ENCODE data around the gene SEM1.
"Not testable (repeated sequence)": the region's sequence is repeated elsewhere in the genome, so short reads cannot be mapped to it uniquely, and the experiment has no call there.

Gene SEM1

GRCh38 chr7:96658022-96658412 lies 51.6 kb downstream of the SEM1 start:
- DNase-seq, result no peak

DNA sequence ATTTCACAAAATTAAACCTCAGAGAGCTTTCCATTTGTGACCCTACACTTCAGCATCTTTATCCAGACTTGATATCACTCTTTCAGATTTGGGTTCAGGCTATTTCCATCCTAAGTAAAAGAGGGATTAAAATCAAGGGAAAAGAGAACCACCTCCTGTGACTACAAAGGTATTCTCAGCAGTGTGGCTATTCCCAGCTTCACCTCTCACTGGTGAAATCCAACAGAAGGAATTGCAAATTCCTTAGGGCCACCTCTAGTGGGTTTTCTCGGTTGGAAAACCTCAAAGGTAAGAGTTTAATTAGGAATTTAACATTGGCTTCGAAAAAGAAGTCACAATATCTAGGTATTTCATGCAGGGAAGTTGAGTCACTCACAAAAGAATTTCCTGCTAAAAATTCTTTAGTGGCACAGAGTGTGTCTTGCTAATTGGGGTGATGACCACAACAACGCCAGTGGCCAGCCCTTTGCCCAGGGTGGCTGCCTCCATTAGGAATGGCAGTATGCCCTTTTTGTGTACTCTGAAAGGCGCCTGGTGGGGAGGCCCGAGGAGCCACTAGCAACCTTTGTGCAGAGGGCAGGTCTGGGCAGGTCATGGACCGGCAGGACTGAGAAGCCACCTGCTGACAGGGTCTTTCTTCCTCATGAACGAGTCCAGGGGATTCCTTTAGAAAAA lies 52.2 kb downstream of the SEM1 start:
- DNase-seq, result no peak

- DNase-seq, result no peak
Measured at GRCh38 chr7:96655956-96656355, 53.7 kb downstream of the SEM1 start.

- DNase-seq, result no peak
Measured at GRCh38 chr7:96654630-96655188, 54.9 kb downstream of the SEM1 start.

DNA sequence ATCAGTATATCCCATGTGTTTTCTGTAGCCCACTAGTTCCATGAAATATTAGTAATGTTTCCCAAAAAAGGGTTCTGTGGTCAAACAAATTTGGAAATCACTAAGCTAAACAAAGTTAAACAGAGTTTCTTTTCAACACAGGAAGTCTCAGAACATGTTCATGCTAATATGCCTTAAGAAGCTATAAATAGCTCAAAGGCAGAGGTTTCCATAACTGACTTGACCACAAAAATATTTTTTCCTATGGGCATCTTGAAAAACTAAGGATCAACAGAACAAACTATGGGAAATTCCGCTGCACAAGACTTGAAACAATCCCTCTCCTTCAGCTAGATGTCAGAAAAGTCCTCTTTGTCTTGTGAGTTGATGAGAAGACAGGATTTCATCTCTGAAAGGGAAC lies 59.7 kb downstream of the SEM1 start:
- no peak for DNase-seq

DNA sequence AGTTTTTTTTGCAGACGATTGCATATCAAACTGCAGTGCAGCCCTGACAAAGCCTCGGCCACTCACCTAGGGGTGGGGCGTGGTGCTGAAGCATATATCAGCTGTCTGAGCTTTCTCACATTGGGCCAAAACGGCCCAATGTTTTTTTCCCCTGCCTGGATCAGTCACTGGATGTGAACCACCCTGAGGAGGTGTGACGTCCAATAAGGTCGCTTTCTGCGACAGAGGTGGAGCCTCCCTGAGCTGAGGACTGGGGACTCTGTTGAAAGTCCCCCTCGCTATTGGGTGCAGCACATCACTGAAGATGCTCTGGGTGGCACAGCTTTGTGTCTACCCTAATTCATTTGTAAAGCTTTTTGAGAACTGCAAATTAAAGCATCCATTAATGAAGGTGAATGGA lies 60.9 kb downstream of the SEM1 start:
- DNase-seq, result no peak

DNA sequence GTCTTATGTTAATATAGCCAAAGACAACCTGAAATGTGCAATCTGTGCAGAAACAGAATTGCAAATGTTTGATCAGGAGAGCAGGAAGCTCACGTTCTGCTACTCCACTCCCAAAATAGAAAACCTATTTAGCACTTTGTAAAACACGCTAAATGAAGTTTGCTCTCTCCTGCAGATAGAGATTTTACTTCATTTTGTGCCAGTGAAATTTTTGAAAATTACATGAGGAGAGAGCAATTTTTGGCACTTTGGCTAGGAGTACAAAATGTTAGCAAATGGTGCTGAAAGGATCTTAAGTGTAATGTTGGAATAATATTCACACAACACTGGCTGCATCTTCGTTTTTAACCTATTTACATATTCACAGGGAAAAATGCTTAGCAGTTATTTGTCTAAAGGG lies 61.9 kb downstream of the SEM1 start:
- no peak for DNase-seq

- DNase-seq, result no peak
Measured at GRCh38 chr7:96645084-96645483, 64.6 kb downstream of the SEM1 start.

DNA sequence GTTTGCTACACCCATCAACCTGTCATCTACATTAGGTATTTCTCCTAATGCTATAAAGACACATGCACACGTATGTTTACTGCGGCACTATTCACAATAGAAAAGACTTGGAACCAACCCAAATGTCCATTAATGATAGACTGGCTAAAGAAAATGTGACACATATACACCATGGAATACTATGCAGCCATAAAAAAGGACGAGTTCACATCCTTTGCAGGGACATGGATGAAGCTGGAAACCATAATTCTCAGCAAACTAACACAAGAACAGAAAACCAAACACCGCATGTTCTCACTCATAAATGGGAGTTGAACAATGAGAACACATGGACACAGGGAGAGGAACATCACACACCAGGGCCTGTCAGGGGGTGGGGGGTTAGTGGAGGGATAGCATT lies 66.2 kb downstream of the SEM1 start:
- DNase-seq, result not testable (repeated sequence)

GRCh38 chr7:96640054-96640453 lies 69.6 kb downstream of the SEM1 start:
- no peak for DNase-seq
